Stomach (tissue), 9 donors: ENCODE data around the gene FRY. TPM values are rescaled to one million over a fixed set of nuclear protein-coding genes. Genes with fewer than 3 reads are reported as not detected.
A peak's percentile ranks its signal among the peaks of the same experiment; 100 is the strongest.

Experiments
- DNase-seq, 2 donors: peaks; one replicate each; pipeline versions ENCODE4 v3.0.0 to v3.0.0-alpha.2; 2013 to 2019
- H3K27ac ChIP-seq, 5 donors: fragments of 200-600 bp in 4 of 5; sonication (generic) in 4 of 5; one replicate each; pipeline ENCODE4 v1.5.1; 2013 to 2019; ENCODE audit warnings: mild to moderate bottlenecking in 1 of 5, moderate library complexity in 1 of 5
- H3K27me3 ChIP-seq, 3 donors: fragments of 200-600 bp; sonication (generic); one replicate each; pipeline ENCODE4 v1.5.1; 2017 to 2019; ENCODE audit warnings: mixed run types in 1 of 3
- H3K36me3 ChIP-seq, 4 donors: fragments of 200-600 bp; sonication (generic); 1 replicate in 3 of 4; 2 replicates in 1 of 4; pipeline ENCODE4 v1.5.1; 2016 to 2019
- H3K4me1 ChIP-seq, 4 donors: fragments of 200-600 bp; sonication (generic); one replicate each; pipeline ENCODE4 v1.5.1; 2016 to 2019
- H3K4me3 ChIP-seq, 4 donors: fragments of 200-600 bp; sonication (generic) in 3 of 4; one replicate each; pipeline ENCODE4 v1.5.1; 2016 to 2019; ENCODE audit warnings: mild to moderate bottlenecking in 1 of 4
- H3K9me3 ChIP-seq, 4 donors: fragments of 200-600 bp; sonication (generic); one replicate each; pipeline ENCODE4 v1.5.1; 2016 to 2019
- CTCF ChIP-seq, 7 experiments: fragments of 450-650 bp in 4 of 7; fragments of 200-600 bp in 3 of 7; sonication (generic) in 3 of 7; IDR thresholded peaks; one replicate each; pipeline ENCODE4 v1.5.1; 2016 to 2019; ENCODE audit warnings: antibody characterized with exemption in 7 of 7, control low read depth in 2 of 7, mild to moderate bottlenecking in 1 of 7
- EP300 ChIP-seq: sonication (generic); formaldehyde crosslinking; IDR thresholded peaks from one replicate; pipeline ENCODE4 v1.6.1; 2017; ENCODE audit warnings: antibody characterized with exemption
- POLR2A ChIP-seq, 4 donors: fragments of 450-650 bp; IDR thresholded peaks; one replicate each; pipeline ENCODE4 v1.6.1; 2016; ENCODE audit warnings: antibody characterized with exemption in 4 of 4, control low read depth in 2 of 4, mild to moderate bottlenecking in 1 of 4, moderate library complexity in 1 of 4
- POLR2AphosphoS5 ChIP-seq, 3 donors: sonication (generic); formaldehyde crosslinking; IDR thresholded peaks; one replicate each; pipeline ENCODE4 v1.6.1; 2016; ENCODE audit warnings: antibody characterized with exemption in 3 of 3
- WGBS, 5 donors: extraction: QIAGEN DNeasy Blood & Tissue Kit in 3 of 5; methylation state at CpG; one replicate each; pipeline versions ENCODE4 v1.1.5 to v1.1.7; 2013 to 2018; 5-methylcytosine and 5-hydroxymethylcytosine counted together
- intact Hi-C: fragments of 100-400 bp; cut with DNase I; formaldehyde crosslinking; loops from one replicate; pipeline ENCODE4 v1.15.1; 2023; ENCODE audit warnings: low total_unique reads
- polyA plus RNA-seq, 3 donors: library from polyadenylated mRNA; stranded (reverse); fragments of 200-250 nt; gene quantifications; one replicate each; pipeline ENCODE4 v1.2.3, GENCODE V29; 2013
- total RNA-seq, 5 donors: library from RNA; depleted of rRNA; stranded (reverse); fragments of >200 nt; gene quantifications; one replicate each; pipeline versions ENCODE4 v1.1.0 to v1.2.3, GENCODE V29; 2014 to 2016
- donor health status: healthy with polysubstance abuse.
- donor health status: Bipolar disorder and iron deficiency.
- donor health status: healthy.

FRY gene
- total and polyA plus RNA-seq, 8 donors, result 3.5 to 97.1 (median 16.4) TPM

DNA sequence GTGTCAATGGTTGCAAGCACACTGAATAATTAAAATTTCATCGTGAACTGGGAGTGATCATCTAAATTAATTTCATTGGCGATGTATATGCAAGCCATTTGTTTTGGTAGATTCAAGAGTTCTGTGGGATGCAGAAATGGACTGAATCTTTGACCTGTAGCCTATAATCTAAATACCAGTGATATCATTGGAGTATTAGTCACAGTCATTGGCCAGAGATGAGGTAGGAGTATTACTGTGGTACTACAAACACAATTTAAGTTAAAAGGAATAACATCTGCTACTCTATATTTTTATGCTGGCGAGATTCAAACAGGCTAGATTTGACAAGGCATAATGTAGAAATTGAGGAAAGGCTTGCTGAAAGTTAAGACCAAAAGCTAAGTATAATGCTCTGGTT is 14.0 kb downstream of the FRY start:
- WGBS, 5 donors, result 90 to 97% (median 94%) methylated on average over 3 of the region's 3 CpGs
- no peak for DNase-seq
- H3K36me3 ChIP-seq, result no peaks in the 10 kb centered on the region
- H3K4me1 ChIP-seq, result peaks cover 10 to 61% (median 45%) of the 10 kb centered on the region in 4 donors
- H3K4me3 ChIP-seq, result no peak overlapping the region
- H3K9me3 ChIP-seq, result no peaks in the 10 kb centered on the region
- no peaks in the 10 kb centered on the region for H3K27me3 ChIP-seq
- H3K27ac ChIP-seq, result peak overlapping the region in 1 of 5 donors; percentile 16
- intact Hi-C loops, result no loop called here
- no peak for TF ChIP-seq POLR2AphosphoS5 (IDR thresholded peaks at IDR 0.05)
- no peak for TF ChIP-seq CTCF (IDR thresholded peaks at IDR 0.05)
- TF ChIP-seq POLR2A (IDR thresholded peaks at IDR 0.05), result no peak
- no peak for TF ChIP-seq EP300

- no peak overlapping the region for H3K4me3 ChIP-seq
- no peaks in the 10 kb centered on the region for H3K27me3 ChIP-seq
- H3K9me3 ChIP-seq, result no peaks in the 10 kb centered on the region
- intact Hi-C loops, result no loop called here
- H3K4me1 ChIP-seq, result peaks cover 10 to 57% (median 40%) of the 10 kb centered on the region in 4 donors
- H3K27ac ChIP-seq, result peak overlapping the region in 3 of 5 donors; percentile 16 to 38 (median 31)
- DNase-seq, result peak in 1 of 2 donors; percentile 78
- no peaks in the 10 kb centered on the region for H3K36me3 ChIP-seq
- 47 to 53% (median 51%) methylated on average over 4 of the region's 4 CpGs for WGBS, 5 donors
- no peak for TF ChIP-seq CTCF (IDR thresholded peaks at IDR 0.05)
- no peak for TF ChIP-seq POLR2AphosphoS5 (IDR thresholded peaks at IDR 0.05)
- no peak for TF ChIP-seq EP300
- TF ChIP-seq POLR2A (IDR thresholded peaks at IDR 0.05), result no peak
Measured at GRCh38 chr13:32045982-32046785, 14.6 kb downstream of the FRY start.

- Histone ChIP-seq H3K4me3 (no peak overlapping the region), H3K27ac (peak overlapping the region in 2 of 5 donors; percentile 32 to 49)
- intact Hi-C loops, result no loop called here
Measured at GRCh38 chr13:32047088-32047487, 15.5 kb downstream of the FRY start.

GRCh38 chr13:32047793-32048192 is 16.2 kb downstream of the FRY start:
- H3K4me3 ChIP-seq, result no peak overlapping the region
- TF ChIP-seq POLR2A (IDR thresholded peaks at IDR 0.05) (no peak), EP300 (no peak), CTCF (IDR thresholded peaks at IDR 0.05) (no peak), POLR2AphosphoS5 (IDR thresholded peaks at IDR 0.05) (no peak)
- DNase-seq, result no peak
- 34 to 71% (median 60%) methylated on average over 5 of the region's 5 CpGs for WGBS, 5 donors
- H3K27ac ChIP-seq, result peak overlapping the region in 3 of 5 donors; percentile 25 to 49 (median 32)
- H3K9me3 ChIP-seq, result no peaks in the 10 kb centered on the region
- H3K36me3 ChIP-seq, result no peaks in the 10 kb centered on the region
- H3K4me1 ChIP-seq, result peaks cover 6 to 41% (median 29%) of the 10 kb centered on the region in 4 donors
- no peaks in the 10 kb centered on the region for H3K27me3 ChIP-seq
- intact Hi-C loops, result no loop called here

More at GRCh38 chr13:32047088-32047487, 15.5 kb downstream of the FRY start:
- Histone ChIP-seq H3K27me3 (no peaks in the 10 kb centered on the region), H3K9me3 (no peaks in the 10 kb centered on the region), H3K4me1 (peaks cover 9 to 47% (median 32%) of the 10 kb centered on the region in 4 donors), H3K36me3 (no peaks in the 10 kb centered on the region)
- TF ChIP-seq POLR2AphosphoS5 (IDR thresholded peaks at IDR 0.05) (no peak), POLR2A (IDR thresholded peaks at IDR 0.05) (no peak), EP300 (no peak), CTCF (IDR thresholded peaks at IDR 0.05) (no peak)
- no peak for DNase-seq
